ENCODE data around the gene ZMYM3.
A peak's percentile ranks its signal among the peaks of the same experiment; 100 is the strongest.
"Not testable (repeated sequence)": the region's sequence is repeated elsewhere in the genome, so short reads cannot be mapped to it uniquely, and the experiment has no call there.

ZMYM3 gene

DNA sequence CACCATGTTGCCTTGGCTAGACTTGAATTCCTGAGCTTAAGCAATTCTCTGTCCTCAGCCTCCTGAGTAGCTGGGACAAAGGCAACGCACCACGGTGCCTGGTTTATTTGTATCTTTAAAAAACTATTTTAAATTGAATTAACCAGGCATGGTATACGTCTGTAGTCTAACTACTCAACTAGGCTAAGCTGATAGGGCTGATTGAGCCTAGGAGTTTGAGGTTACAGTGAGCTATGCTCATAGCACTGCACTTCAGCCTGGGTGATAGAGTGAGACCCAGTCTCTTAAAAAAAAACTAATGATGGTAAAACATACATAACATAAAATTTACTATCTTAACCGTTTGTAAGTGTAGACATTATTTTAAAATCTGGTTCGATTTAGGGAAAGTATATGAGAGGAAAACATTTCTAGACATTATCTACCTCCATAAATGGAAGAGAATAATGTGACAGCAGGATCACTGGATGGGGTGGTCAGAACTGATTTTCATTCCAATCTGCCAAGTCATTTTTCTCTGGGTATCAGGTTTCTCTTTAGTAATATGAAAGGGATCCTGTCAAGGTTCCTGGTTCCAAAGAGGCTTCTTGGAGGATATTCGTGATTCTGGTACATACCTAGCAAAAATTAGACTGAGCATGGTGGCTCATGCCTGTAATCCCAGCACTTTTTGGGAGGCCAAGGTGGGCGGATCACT is 38.9 kb upstream of the ZMYM3 start:
- no peaks in the 10 kb centered on the region for H3K4me1 ChIP-seq (ENCODE audit: insufficient read depth, insufficient read length)
- H3K9ac ChIP-seq (ENCODE audit: insufficient read length, low read depth) = no peak overlapping the region
- H3K4me3 ChIP-seq (ENCODE audit: insufficient read length, low read depth) = no peak overlapping the region
- DNase-seq (ENCODE audit: low read depth, low spot score) = no peak
- no peaks in the 10 kb centered on the region for H3K27me3 ChIP-seq (ENCODE audit: insufficient read depth, insufficient read length)
- no peaks in the 10 kb centered on the region for H3K9me3 ChIP-seq (ENCODE audit: insufficient read depth, low read length)
- H3K36me3 ChIP-seq (ENCODE audit: insufficient read depth, insufficient read length, low read length) = peaks cover 88% of the 10 kb centered on the region
- TF ChIP-seq SUZ12 (IDR thresholded peaks at IDR 0.05; ENCODE audit: extremely low read depth, insufficient read depth, insufficient read length) (no peak), YY1 (IDR thresholded peaks at IDR 0.05; ENCODE audit: insufficient read depth, insufficient read length) (no peak), ZNF274 (IDR thresholded peaks at IDR 0.05; ENCODE audit: low read depth, low read length) (no peak)

DNA sequence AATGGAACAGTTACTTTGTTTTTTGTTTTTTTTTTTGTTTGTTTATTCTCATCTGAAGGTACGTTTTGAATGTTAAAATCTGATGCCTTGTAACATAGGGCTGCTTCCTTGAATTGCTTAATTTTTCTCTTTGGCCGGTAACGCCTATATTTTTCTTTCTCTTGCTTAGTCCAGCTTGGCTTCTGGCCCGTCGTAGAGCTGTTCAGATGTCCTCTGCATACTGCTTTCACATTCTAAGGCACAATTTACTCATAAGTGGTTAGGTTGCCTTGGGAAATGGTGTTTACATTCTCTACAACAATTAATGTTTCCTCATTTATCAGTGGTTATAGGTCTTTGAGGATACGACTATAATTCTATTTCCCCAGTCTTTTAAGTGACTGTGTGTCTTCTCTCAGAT is 37.4 kb upstream of the ZMYM3 start:
- H3K9ac ChIP-seq (ENCODE audit: insufficient read length, low read depth) = no peak overlapping the region
- DNase-seq (ENCODE audit: low read depth, low spot score) = no peak
- H3K4me3 ChIP-seq (ENCODE audit: insufficient read length, low read depth) = no peak overlapping the region
- H3K9me3 ChIP-seq (ENCODE audit: insufficient read depth, low read length) = no peaks in the 10 kb centered on the region
- no peaks in the 10 kb centered on the region for H3K4me1 ChIP-seq (ENCODE audit: insufficient read depth, insufficient read length)
- no peaks in the 10 kb centered on the region for H3K27me3 ChIP-seq (ENCODE audit: insufficient read depth, insufficient read length)
- no peak for TF ChIP-seq YY1 (IDR thresholded peaks at IDR 0.05; ENCODE audit: insufficient read depth, insufficient read length)
- no peak for TF ChIP-seq SUZ12 (IDR thresholded peaks at IDR 0.05; ENCODE audit: extremely low read depth, insufficient read depth, insufficient read length)
- TF ChIP-seq ZNF274 (IDR thresholded peaks at IDR 0.05; ENCODE audit: low read depth, low read length) = no peak
- H3K36me3 ChIP-seq (ENCODE audit: insufficient read depth, insufficient read length, low read length) = peaks cover 88% of the 10 kb centered on the region

DNA sequence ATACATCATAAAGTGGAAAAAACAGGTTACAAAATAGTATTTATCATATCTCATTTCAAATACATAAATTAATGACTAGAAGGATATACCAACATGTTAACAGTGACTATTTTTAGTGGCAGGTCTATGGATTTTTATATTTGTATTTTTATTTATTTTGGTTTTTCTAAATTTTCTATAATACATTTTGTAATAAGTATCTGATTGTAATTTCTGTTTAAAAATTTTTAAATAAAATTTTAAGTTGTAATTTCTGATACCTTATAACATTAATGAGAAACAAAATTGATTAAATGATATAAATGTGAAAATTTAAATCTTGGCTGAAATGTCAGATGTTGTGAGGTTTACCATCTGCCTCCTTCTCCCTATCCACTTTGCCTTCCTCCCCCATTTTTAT is 32.0 kb upstream of the ZMYM3 start:
- TF ChIP-seq ZNF274 (IDR thresholded peaks at IDR 0.05; ENCODE audit: low read depth, low read length) (no peak), YY1 (IDR thresholded peaks at IDR 0.05; ENCODE audit: insufficient read depth, insufficient read length) (no peak), SUZ12 (IDR thresholded peaks at IDR 0.05; ENCODE audit: extremely low read depth, insufficient read depth, insufficient read length) (no peak)
- no peak for DNase-seq (ENCODE audit: low read depth, low spot score)
- Histone ChIP-seq H3K9me3 (ENCODE audit: insufficient read depth, low read length) (no peaks in the 10 kb centered on the region), H3K4me1 (ENCODE audit: insufficient read depth, insufficient read length) (no peaks in the 10 kb centered on the region), H3K4me3 (ENCODE audit: insufficient read length, low read depth) (peak overlapping the region; percentile 93), H3K36me3 (ENCODE audit: insufficient read depth, insufficient read length, low read length) (peaks cover 60% of the 10 kb centered on the region), H3K9ac (ENCODE audit: insufficient read length, low read depth) (peak overlapping the region; percentile 96), H3K27me3 (ENCODE audit: insufficient read depth, insufficient read length) (no peaks in the 10 kb centered on the region)

DNA sequence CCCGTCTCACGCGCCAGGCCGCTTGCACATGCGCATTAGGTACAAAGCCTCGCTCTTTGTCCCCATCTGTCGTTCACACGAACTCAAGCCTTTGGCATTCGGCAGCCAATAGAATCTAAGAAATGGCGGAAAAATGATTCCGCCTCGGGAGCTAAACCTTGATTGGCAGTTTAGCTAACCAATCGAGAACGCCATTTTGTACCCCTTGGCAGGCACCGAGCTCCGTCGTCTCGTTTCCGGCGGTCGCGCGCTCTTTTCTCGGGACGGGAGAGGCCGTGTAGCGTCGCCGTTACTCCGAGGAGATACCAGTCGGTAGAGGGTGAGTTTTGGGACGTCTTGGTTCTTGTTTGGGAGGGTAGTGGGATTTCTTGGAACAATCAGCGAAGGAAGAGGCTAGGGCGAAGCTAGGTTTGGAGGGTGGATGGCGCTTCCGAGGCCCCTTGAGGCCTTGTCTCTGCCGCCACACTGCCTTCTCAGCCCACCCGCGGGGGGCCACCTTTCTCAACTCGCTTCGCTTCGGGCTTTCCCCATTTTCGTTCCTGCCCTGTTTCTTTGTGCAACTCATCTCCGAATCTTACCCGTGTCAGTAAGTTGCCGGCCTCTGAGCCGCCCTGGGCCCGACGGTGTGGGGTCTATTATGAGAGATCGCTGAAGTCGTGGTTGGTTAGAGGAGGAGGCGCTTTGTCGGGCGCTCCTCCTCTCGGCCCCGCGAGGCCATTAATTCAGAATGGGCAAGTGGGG is 29.6 kb upstream of the ZMYM3 start, which contains the start of gene NONO:
Gene NONO (plus strand): TSS at position 233 of the 741 bp plus-strand sequence. CDS start 7,003 bp downstream, outside the sequence.
- Histone ChIP-seq H3K4me1 (ENCODE audit: insufficient read depth, insufficient read length) (no peaks in the 10 kb centered on the region), H3K36me3 (ENCODE audit: insufficient read depth, insufficient read length, low read length) (peaks cover 45% of the 10 kb centered on the region), H3K4me3 (ENCODE audit: insufficient read length, low read depth) (peak within 1 kb of the TSS; percentile 93), H3K9me3 (ENCODE audit: insufficient read depth, low read length) (0 out of 2 replicates have a peak, but pooled peaks cover 6% of the 10 kb centered on the region), H3K9ac (ENCODE audit: insufficient read length, low read depth) (peak within 1 kb of the TSS; percentile 96), H3K27me3 (ENCODE audit: insufficient read depth, insufficient read length) (no peaks in the 10 kb centered on the region)
- peak; percentile 21 for TF ChIP-seq YY1 (IDR thresholded peaks at IDR 0.05; ENCODE audit: insufficient read depth, insufficient read length)
- TF ChIP-seq SUZ12 (IDR thresholded peaks at IDR 0.05; ENCODE audit: extremely low read depth, insufficient read depth, insufficient read length) = no peak
- peak; percentile 99 for DNase-seq (ENCODE audit: low read depth, low spot score)

DNA sequence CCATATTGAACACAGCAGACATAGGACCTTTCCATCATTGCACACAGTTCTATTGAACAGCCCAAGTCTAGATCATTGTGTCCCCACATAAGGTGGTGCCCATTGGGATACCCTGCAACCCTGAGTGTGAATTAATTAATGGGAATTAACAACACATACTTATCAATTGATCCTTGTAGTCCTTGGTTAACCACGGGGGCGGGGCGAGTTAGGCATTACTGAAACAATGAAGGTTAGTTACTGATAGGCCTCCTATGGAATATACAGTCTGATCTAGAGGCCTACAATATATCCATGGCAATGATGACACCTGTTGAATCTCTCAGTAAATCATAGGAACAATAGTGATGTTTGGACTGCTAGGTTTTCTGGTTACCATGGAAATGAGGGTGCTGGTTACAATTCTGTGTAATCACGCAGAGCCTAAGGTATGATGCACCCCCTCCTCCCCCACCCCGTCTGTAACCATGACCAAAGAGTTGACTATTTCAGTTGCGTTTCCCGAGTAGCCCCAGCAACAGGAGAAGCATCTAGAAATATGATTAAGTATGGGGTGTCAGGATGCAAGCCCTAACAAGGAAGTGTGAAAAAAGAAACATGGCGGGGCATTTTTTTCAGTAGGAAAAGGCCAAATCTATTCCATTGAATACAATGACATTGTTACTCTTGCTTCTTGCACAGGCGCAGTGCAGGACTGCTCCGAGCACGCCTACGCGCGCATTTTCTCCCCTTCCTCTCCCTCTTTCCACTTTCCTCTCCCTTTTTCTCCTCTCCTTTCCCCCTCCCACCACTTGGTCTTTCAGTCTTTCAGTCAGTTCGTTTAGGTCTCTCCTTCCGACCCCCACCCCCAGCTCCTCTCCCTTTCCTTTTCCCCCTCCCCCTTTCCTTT is 28.8 kb upstream of the ZMYM3 start:
- DNase-seq (ENCODE audit: low read depth, low spot score) = no peak
- no peak for TF ChIP-seq YY1 (IDR thresholded peaks at IDR 0.05; ENCODE audit: insufficient read depth, insufficient read length)
- no peak for TF ChIP-seq ZNF274 (IDR thresholded peaks at IDR 0.05; ENCODE audit: low read depth, low read length)
- TF ChIP-seq SUZ12 (IDR thresholded peaks at IDR 0.05; ENCODE audit: extremely low read depth, insufficient read depth, insufficient read length) = no peak
- Histone ChIP-seq H3K36me3 (ENCODE audit: insufficient read depth, insufficient read length, low read length) (peaks cover 38% of the 10 kb centered on the region), H3K9ac (ENCODE audit: insufficient read length, low read depth) (peak overlapping the region; percentile 59), H3K9me3 (ENCODE audit: insufficient read depth, low read length) (0 out of 2 replicates have a peak, but pooled peaks cover 6% of the 10 kb centered on the region), H3K4me1 (ENCODE audit: insufficient read depth, insufficient read length) (no peaks in the 10 kb centered on the region), H3K27me3 (ENCODE audit: insufficient read depth, insufficient read length) (no peaks in the 10 kb centered on the region), H3K4me3 (ENCODE audit: insufficient read length, low read depth) (peak overlapping the region; percentile 36)

DNA sequence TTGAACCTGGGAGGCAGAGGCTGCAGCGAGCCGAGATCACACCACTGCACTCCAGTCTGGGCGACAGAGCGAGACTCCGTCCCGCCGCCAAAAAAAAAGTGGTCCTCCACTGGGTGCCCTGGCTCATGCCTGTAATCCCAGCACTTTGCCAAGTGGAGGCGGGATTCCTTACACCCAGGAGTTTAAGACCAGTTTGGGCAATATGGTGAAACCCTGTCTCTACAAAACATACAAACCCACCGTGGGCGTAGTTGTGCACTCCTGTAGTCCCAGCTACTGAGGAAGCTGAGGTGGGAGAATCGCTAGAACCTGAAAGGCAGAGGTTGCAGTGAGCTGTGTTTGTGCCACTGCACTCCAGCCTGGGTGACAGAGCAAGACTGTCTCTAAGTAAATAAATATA is 27.4 kb upstream of the ZMYM3 start:
- H3K27me3 ChIP-seq (ENCODE audit: insufficient read depth, insufficient read length); H3K9me3 ChIP-seq (ENCODE audit: insufficient read depth, low read length); H3K4me1 ChIP-seq (ENCODE audit: insufficient read depth, insufficient read length); H3K4me3 ChIP-seq (ENCODE audit: insufficient read length, low read depth); H3K9ac ChIP-seq (ENCODE audit: insufficient read length, low read depth); DNase-seq (ENCODE audit: low read depth, low spot score): not testable (repeated sequence)
- peaks cover 23% of the 10 kb centered on the region for H3K36me3 ChIP-seq (ENCODE audit: insufficient read depth, insufficient read length, low read length)

DNA sequence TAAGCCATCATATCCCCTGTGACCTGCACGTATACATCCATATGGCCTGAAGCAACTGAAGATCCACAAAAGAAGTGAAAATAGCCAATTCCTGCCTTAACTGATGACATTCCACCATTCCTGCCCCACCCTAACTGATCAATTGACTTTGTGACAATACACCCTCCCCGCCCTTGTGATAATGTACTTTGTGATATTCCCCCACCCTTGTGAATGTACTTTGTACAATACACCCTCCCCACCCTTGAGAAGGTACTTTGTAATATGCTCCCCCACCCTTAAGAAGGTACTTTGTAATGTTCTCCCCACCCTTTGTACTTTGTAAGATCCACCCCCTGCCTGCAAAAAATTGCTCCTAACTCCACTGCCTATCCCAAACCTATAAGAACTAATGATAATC is 18.4 kb upstream of the ZMYM3 start:
- H3K9me3 ChIP-seq (ENCODE audit: insufficient read depth, low read length) = peaks cover 22% of the 10 kb centered on the region; the same call in 1 of the 2 replicates
- not testable (repeated sequence) for H3K27me3 ChIP-seq (ENCODE audit: insufficient read depth, insufficient read length); H3K4me1 ChIP-seq (ENCODE audit: insufficient read depth, insufficient read length); DNase-seq (ENCODE audit: low read depth, low spot score); H3K9ac ChIP-seq (ENCODE audit: insufficient read length, low read depth); H3K36me3 ChIP-seq (ENCODE audit: insufficient read depth, insufficient read length, low read length); H3K4me3 ChIP-seq (ENCODE audit: insufficient read length, low read depth)

Measured in NT2/D1 (cell line).